HG03196 (cell line): ENCODE results near the gene ITIH5.
"Not testable (repeated sequence)": the region's sequence is repeated elsewhere in the genome, so short reads cannot be mapped to it uniquely, and the experiment has no call there.

Source experiments
- ATAC-seq: cut with Tn5 transposase; IDR thresholded peaks from one replicate; pipeline ENCODE4 v1.9.1; 2021; ENCODE audit not compliant: unreplicated experiment

ITIH5 gene

DNA sequence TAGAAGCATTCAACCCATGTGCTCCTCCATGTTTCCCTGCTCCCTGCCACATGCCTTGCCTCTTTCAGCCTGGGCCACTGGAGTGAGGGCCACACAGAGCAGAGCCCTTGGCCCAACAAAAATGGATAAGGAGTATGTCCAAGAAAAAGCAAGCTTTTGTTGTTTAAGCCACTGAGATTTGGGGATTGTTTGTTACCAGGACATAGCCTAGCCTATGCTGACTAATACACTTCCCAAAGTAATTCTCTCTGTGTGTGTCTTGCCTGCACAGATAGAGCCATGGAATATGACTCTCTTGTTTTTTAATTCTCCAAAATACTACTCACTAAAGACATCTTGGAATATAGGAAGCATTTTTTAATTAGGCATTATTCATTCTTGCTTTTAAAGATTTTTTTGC lies 22.8 kb upstream of the ITIH5 start:
- no peak for ATAC-seq

DNA sequence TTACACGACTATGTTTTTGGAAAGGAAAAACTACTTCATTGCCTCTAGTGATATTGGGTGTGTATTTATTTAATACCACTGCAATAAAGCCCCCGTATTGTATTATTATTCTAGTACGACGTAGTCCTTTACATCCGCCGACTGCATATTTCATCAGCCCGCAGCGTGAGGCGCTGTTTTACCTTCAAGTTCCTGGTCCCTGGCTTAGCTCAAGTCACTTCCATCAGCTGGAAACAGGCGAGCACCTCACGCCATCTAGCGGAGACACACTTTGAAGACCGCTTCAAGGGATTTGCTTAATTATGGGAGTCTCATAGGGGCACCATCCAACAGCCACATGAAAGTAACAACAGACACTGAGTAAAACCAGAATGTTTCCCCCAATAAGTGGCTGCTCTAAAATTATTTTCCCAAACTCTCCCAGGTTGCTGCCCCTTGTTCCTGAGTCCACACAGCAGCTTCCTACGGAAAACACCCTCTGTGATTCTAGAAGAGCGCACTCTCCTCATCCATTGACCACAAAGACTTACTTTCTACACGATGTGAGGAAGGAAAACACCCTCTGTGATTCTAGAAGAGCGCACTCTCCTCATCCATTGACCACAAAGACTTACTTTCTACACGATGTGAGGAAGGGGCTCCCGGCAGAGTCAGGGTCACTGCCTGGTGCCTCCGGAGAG lies 20.6 kb upstream of the ITIH5 start:
- ATAC-seq, result peak; percentile 96

DNA sequence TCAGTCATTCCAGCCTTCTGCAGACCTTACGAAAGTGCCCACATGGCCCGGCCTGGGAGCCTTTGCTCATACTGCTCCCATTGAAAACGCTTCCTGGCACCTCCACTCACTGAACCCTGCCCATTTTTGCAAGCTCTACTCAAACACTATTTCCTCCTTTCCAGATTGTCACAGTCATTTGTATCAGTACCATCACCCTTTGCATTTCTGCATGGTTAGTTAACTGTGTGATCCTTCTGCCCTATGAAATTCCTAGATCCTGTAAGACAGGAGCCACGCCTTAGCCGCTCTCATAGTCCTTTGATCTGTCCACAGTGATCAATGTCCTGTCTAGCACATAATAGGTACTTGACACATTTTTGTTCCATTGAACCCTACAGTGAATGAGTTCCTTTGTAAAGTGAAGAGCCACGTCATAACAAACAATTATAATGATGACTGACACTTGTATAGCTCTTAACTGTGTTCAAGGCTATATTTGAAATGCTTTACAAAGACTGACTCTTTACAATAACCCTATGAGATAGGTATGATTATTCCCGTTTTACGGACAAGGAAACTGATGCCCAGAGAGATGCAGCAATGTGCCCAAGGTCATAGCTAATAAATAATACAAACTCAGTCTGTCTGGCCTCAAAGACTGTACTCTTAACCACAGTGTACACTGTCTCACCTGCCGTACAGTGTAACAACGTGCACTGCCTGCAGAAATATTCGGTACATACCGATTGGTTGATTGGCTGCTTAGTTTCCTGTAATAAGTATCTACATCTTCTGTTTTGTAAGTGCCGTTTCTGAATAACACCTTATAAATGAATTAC lies 19.8 kb upstream of the ITIH5 start:
- ATAC-seq, result no peak

GRCh38 chr10:7680078-7680477 lies 13.3 kb upstream of the ITIH5 start:
- ATAC-seq, result not testable (repeated sequence)

GRCh38 chr10:7679256-7679655 lies 12.5 kb upstream of the ITIH5 start:
- ATAC-seq, result no peak

DNA sequence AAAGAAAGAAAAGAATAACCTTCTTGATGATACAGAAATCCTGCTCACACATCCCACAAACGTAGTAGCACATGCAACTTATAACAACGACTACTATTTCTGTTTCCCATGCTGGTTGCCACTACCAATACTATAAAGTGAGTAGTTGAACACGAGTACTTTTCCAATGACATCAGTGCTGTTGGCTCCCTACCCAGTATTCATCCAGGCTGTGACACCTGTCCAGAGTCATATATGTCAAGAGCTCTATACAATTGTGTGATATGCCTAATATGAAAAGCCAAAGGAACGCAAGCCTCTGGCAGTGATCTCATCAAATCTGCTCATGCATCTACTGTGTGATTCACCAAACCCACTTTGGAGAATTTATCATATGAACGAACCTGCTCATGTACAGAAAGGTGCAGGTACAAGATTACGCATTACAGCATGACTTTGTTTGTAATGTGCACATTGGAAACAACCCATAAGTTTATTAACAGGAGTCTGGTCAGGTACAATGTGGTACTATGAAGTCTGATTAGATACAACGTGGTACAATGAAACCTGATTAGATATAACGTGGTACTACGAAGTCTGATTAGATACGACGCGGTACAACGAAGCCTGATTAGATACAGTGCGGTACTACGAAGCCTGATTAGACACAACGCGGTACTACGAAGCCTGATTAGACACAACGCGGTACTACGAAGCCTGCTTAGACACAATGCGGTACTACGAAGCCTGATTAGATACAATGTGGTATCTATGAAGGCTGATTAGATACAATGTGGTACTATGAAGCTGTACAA lies 5.8 kb upstream of the ITIH5 start:
- ATAC-seq, result no peak

DNA sequence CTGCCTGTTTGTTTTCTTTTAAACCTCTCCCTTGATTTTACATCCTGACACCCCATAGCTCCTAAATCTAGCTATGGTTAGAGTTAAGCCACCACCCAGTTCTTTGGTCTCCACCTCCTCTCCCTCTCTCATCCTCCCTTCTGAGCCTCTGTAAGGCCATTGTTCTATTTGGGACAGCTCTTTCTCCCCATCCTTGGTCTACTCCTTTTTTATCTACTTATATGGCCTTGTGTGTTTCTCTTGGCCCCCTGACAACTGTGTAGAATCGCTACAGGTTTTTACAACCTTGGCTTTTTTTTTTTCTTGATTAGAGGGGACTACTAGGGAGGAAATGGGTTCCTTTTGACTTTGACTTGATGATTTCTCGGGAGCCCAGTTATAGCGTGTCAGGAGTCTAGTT lies 3.4 kb upstream of the ITIH5 start:
- no peak for ATAC-seq

- no peak for ATAC-seq
Observed at GRCh38 chr10:7667262-7668141, 736 bp upstream of the ITIH5 start.

DNA sequence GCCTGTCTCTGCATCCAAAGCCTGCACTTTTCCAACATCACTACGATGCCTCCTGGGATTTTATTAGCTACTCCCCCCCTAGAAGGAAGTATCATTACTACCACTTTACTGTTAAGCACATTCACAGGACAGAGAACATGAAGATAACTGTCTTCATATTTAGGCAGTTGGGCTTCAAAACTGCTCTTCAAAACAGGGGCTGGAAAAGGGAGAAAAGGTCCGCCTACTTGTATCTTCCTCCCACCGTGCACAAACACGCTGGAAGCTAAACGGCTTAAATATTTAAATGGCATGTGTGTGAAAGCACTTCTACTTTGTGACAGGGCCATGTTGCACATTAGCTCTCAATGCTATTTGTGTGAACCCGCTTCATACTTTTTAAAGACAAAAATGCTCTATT lies 999 bp downstream of the ITIH5 start:
- ATAC-seq, result no peak

GRCh38 chr10:7664707-7665106 lies 2.1 kb downstream of the ITIH5 start:
- no peak for ATAC-seq

DNA sequence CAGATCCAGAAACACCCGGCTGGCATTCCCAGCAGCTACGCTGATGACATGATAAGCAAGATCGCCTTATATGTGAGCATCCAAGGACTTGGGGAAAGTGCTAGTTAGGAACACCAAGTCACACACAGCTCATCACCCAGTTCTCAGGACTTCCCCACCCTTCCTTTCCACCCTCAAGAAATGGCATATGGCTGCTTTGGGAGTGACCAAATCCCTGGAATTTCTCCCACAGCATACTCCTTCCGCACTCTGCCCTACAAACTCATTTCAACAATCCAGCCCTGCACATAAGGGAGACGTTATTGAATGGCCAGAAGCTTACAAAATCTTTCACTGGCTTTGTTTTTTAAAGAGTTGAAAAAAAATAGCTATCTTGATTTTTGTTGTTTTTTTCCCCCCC lies 4.2 kb downstream of the ITIH5 start:
- no peak for ATAC-seq

DNA sequence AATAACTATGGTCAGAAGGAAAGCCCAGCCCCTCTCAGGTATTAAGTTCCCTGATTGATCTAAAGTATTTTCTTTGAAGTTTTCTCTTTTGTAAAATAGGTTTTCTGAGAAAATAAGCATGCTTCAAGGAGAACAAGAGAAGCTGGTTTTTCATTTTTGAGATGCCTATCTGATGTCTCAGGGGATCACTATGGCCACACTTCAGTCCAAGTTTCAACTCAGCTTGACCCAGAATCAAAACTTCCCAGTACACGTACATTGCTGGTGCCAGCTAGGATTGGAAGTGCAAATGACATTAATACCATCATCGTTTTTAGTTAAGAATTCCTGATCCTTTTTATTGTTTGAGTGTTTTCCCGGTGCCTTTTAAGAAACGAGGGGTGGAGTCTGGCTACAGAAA lies 7.2 kb downstream of the ITIH5 start:
- no peak for ATAC-seq

DNA sequence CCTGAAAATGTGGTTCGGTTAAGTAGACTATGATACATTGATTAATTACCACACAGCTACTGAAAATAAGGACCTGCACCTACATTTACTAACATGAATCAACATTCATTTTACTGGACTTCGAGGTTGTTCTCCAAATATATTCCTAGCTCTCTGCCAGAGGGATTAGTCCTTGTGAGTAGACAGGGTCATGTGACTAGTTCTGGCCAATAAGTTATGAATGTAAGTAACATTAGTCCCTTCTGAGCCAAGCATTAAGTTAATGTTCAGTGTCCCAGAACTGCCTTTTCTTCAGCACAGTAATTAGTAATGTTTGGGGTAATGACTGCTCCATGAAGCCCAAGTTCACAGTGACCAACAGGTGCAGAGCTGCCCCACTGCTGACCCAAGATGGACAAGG lies 9.2 kb downstream of the ITIH5 start:
- no peak for ATAC-seq

- not testable (repeated sequence) for ATAC-seq
Observed at GRCh38 chr10:7657079-7657478, 9.7 kb downstream of the ITIH5 start.

DNA sequence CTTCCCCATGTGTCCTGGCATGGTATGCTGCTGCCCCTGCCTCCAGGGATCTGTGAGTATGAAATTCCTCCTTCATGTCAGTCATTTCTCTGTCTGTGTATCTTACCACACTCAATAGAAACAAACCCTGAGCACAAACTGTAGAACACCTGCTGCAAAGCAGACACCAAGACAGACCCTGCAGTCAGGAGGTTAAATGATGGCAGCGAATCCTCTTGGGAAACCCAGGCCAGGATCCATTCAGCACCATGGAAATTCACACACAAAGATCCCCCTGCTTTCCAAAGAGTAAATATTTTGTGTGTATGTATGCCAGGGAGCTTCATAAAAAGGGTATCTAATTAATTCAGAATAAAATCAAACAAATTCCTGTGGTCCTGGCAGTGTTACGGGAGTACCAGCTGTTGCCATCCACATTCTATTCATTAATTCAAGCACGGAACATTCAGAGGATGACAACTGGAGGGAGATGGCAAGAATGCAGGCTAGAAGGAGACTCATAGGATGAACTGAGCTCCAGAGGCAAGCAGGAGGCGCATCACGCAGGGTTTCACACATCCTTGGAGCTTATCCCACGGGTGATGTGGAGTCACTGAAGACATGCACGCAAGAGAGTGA lies 14.8 kb downstream of the ITIH5 start:
- ATAC-seq, result no peak

DNA sequence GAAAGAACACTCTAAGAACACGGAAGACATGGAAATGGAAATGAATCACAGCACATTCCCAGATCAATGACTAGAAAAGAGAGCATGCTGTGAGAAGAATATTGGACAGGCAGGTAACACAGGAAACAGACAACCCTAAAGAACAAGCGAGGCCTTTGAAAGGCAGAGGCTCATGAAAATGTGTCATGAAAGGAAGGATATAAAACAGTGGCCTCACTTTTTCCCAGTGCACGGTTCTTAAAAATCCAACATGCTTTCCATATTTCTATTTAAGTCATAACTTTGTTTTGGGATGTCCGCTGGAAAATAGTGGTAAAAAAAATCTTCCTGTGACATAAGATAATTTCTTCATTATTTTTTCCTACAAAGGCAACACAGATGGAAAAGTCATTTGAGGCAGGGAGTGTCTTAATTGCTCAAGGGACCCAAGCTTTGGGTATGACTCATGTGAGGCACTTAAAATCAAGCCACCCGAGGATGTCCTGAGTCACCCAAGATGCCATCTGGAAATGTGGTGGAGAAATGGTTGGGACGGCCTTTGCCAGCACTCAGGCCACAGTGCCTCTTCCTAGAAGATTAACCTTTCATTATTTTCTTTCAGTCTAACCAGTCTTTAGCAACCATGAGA lies 17.0 kb downstream of the ITIH5 start:
- ATAC-seq, result no peak

DNA sequence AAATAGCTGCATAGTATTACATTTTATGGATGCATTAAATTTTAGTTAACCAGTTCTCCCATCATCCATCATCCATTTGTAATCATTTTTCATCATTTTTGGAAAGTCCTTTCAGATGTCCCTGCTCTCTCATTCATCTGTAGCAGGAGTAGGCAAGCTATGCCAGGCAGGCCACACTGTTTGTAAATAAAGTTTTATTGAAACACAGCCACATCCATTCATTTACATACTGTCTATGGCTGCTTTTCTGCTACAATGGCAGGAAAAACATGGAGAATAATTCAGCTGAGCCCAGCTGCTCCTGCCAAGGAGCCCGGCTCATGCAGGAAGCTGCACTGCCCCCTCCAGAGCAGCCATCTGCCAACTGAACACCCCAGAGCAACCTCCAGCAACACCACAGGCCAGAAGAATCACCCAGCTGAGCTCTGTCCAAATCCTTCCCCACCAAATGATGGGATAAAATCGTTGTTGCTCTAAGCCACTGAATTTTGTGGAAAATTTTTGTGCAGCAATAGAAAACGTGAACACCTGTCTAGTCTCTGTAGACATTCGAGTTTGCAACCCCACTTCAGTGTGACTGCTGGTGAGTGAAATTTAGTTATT lies 19.6 kb downstream of the ITIH5 start:
- ATAC-seq, result no peak

- no peak for ATAC-seq
Observed at GRCh38 chr10:7642491-7643011, 24.2 kb downstream of the ITIH5 start.

GRCh38 chr10:7635408-7636125 lies 31.2 kb downstream of the ITIH5 start:
- ATAC-seq, result no peak
